Glomerular visceral epithelial cell (primary cell): ENCODE measurements around the gene KLHL20.
A peak's percentile ranks its signal among the peaks of the same experiment; 100 is the strongest.
"Not testable (repeated sequence)": the region's sequence is repeated elsewhere in the genome, so short reads cannot be mapped to it uniquely, and the experiment has no call there.

ENCODE experiments used
- DNase-seq: peaks from one replicate; pipeline ENCODE4 v3.0.0-alpha.2; 2016; ENCODE audit errors: extremely low spot score

The KLHL20 gene

GRCh38 chr1:173753830-173754229, 39.0 kb downstream of the KLHL20 start:
- DNase-seq: no peak

DNA sequence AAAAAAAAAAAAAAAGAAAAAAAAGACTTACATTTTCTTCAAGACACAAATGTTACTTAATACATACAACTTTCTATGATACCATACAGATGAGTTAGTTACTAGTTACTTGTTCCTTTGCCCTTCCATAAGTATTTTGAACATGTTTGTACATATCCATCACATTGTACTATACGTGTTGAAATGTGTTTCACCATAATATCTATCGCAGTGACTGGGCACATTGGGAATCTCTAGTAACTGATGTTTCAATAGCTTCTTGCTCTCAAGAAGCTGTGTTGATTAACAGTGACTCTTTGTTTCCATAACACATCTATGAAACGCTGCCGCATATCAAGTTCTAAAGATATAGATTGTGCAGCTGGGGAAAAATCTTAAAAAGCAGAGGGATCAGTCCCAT, 42.9 kb downstream of the KLHL20 start:
- no peak for DNase-seq

- DNase-seq: no peak
Observed at GRCh38 chr1:173758110-173758509, 43.3 kb downstream of the KLHL20 start.

GRCh38 chr1:173758980-173759379, 44.2 kb downstream of the KLHL20 start:
- DNase-seq: no peak

DNA sequence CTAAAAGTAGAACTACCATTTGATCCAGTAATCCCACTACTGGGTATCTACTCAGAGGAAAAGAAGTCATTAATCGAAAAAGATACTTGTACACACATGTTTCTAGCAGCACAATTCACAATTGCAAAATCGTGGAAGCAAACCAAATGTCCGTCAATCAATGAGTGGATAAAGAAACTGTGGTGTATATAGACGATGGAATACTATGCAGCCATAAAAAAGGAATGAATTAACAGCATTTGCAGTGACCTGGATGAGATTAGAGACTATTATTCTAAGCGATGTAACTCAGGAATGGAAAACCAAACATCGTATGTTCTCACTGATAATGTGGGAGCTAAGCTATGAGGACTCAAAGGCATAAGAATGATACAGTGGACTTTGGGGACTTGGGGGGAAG, 49.5 kb downstream of the KLHL20 start:
- DNase-seq: not testable (repeated sequence)

DNA sequence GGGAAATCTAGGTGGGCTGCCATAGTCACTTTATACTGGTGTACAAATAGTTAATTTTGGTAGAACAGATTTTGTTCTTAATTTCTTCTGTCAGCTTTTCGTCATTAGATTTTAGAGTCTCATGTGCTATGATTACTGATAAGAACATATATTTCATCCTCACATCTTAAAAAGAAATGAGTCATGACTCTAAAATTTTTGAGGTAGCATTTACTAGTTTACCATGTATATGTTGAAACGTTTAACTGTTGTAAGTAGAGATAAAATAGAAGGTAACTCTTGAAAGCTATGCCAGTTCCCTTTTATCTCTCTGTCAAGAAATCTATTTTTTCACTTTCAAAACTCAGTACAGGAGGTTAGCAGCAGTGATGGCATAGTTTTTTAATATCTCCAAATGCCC, 53.4 kb downstream of the KLHL20 start:
- DNase-seq: no peak

DNA sequence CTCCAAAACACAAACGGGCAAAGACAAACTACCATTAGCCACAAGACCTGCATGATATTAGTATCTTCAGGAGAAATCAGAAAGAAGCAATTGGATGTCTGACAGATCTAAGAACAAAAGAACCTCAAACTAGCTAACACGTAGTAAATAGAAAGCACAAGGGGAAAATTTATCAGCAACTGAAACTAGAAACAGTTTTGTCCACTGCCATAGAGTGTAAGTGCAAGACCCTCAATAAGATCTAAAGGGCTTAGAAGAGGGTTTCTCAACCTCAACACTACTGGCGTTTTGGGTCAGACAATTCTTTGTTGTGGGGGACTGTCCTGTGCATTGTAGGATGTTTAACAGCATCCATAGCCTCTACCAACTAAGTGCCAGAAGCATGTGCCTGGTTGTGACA, 54.0 kb downstream of the KLHL20 start:
- no peak for DNase-seq

GRCh38 chr1:173770330-173770729, 55.5 kb downstream of the KLHL20 start:
- DNase-seq: not testable (repeated sequence)

- DNase-seq: no peak
Observed at GRCh38 chr1:173771560-173771959, 56.8 kb downstream of the KLHL20 start.

DNA sequence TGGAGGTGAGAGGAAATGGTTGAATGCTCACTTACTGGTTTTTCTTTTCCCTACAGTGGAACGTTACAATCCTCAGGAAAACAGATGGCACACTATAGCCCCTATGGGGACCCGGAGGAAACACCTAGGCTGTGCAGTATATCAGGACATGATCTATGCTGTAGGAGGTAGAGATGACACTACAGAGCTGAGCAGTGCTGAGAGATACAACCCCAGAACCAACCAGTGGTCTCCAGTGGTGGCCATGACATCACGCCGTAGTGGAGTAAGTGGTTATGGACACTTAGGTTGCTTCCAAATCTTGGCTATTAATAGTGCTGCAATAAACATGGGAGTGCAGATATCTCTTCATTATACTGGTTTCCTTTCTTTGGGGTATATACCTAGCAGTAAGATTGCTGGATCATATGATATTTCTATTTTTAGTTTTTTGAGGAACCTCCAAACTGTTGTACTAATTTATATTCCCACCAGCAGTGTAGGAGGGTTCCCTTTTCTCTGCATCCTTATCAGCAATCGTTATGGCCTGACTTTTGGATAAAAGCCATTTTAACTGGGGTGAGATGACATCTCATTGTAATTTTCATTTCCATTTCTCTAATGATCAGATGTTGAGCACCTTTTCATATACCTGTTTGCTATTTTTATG, 60.9 kb downstream of the KLHL20 start:
- DNase-seq: no peak

GRCh38 chr1:173779936-173780335, 65.2 kb downstream of the KLHL20 start:
- DNase-seq: no peak

GRCh38 chr1:173784997-173785396, 70.2 kb downstream of the KLHL20 start:
- DNase-seq: no peak

DNA sequence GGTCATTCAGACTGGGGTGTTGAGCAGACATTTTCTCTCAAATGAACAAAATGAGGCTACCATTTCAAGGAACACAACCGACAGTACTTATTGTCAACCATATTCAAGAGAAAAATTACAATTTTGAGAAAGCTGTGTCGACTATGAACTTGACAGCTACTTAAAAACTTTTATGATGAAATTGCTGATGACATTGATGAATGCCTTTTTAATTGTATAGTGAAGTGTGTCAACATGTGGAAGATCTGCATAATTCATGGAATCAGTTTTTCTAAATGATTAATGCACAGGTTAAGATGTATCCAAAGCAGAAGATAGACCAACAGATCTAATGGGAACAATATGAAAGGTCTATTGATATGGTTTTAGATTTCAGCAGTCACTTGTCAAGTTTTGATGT, 75.1 kb downstream of the KLHL20 start:
- no peak for DNase-seq

- DNase-seq: no peak
Observed at GRCh38 chr1:173798078-173798477, 83.3 kb downstream of the KLHL20 start.

GRCh38 chr1:173799995-173800394, 85.2 kb downstream of the KLHL20 start:
- not testable (repeated sequence) for DNase-seq

- no peak for DNase-seq
Observed at GRCh38 chr1:173802961-173803360, 88.2 kb downstream of the KLHL20 start.

- DNase-seq: not testable (repeated sequence)
Observed at GRCh38 chr1:173813654-173814053, 98.9 kb downstream of the KLHL20 start.

- DNase-seq: no peak
Observed at GRCh38 chr1:173818459-173818858, 103.7 kb downstream of the KLHL20 start.

DNA sequence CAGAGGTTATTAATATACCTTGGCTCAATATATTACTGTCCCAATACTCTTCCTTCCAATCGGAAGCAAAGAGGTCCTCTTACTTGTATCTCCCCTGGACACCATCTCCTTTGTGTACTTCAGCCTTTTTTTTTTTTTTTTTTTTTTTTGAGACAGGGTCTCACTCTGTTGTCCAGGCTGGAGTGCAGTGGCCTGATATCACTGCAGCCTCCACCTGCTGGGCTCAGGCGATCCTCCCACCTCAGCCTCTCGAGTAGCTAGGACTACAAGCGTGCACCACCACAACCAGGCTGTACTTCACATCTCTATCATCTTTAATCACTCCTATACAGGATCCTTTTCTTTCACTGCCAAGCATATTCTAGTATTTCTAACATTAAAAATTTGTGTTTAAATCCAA, 106.9 kb downstream of the KLHL20 start:
- DNase-seq: no peak

GRCh38 chr1:173823781-173824314, 109.1 kb downstream of the KLHL20 start:
- DNase-seq: no peak

DNA sequence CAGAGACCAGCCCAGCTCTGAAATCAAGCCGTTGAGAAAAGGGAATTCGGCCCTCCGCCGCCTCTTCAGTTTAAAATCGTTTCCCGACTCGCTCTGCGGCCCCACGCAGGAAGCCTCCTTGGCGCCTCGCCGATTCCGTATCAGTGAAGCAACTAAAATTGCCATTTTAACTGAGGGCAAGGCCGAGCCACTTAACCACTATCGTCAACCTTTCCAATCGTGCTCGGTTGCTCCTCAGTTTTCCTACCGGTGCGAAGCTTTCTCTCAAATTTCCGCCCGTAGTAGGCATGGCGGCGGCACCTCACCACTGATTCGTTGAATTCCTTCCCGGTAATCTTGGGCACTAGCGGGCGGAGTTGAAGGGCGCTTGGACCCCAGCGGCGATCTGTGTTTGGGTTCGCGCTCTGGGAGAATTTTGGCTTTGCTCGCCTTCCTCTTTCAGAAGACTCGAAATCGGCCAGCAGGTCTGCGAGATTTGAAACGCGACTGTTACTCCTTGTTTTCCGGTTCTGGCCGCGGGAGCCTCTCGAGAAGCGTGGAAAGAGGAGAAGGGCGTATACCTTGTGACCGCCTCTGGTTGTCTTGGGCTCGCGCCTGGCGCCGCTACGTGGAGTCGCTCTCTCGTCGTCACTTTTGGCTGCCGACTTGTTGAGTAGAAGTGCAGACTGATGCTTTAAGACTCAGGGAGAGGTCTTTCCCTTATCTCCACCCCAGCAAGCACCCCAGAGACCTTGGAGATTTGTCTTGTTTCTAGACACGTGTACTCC, 109.7 kb downstream of the KLHL20 start, which contains the start of the genes CENPL and DARS2:
CENPL (minus strand) TSS at position 569 of the 767 bp plus-strand sequence. CDS start 13,584 bp downstream, outside the sequence.
DARS2 (plus strand) TSS at position 359 of the 767 bp plus-strand sequence. CDS start 557 bp downstream, outside the sequence.
- DNase-seq: peak; percentile 98

GRCh38 chr1:173827611-173828010, 112.8 kb downstream of the KLHL20 start:
- DNase-seq: no peak

- no peak for DNase-seq
Observed at GRCh38 chr1:173832748-173833147, 118.0 kb downstream of the KLHL20 start.
